Neuronal stem cell (in vitro differentiated cells): ENCODE data around the gene PTGES.
A peak's percentile ranks its signal among the peaks of the same experiment; 100 is the strongest.

ENCODE experiments used
- DNase-seq: peaks from one replicate; pipeline ENCODE4 v3.0.0-alpha.2; 2013; ENCODE audit warnings: low spot score
- H2AFZ ChIP-seq: one replicate; pipeline ENCODE4 v1.6.1; 2013; ENCODE audit warnings: mild to moderate bottlenecking, low read length, inconsistent platforms
- H2AK5ac ChIP-seq: 2 replicates; pipeline ENCODE4 v1.6.1; 2013; ENCODE audit warnings: low read depth, mild to moderate bottlenecking, inconsistent platforms, low read length, moderate library complexity, mixed read lengths
- H2BK120ac ChIP-seq: 2 replicates; pipeline ENCODE4 v1.6.1; 2013; ENCODE audit warnings: low read depth, mild to moderate bottlenecking, inconsistent platforms, low read length, moderate library complexity, mixed read lengths
- H2BK12ac ChIP-seq: one replicate; pipeline ENCODE4 v1.6.1; 2013; ENCODE audit warnings: low read length, inconsistent platforms
- H2BK15ac ChIP-seq: 2 replicates; pipeline ENCODE4 v1.6.1; 2013; ENCODE audit warnings: mild to moderate bottlenecking, low read length, inconsistent platforms, mixed read lengths
- H2BK5ac ChIP-seq: one replicate; pipeline ENCODE4 v1.6.1; 2013; ENCODE audit warnings: inconsistent platforms, mild to moderate bottlenecking, low read length, moderate library complexity
- H3K14ac ChIP-seq: one replicate; pipeline ENCODE4 v1.6.1; 2013; ENCODE audit warnings: low read length, inconsistent platforms
- H3K18ac ChIP-seq: 2 replicates; pipeline ENCODE4 v1.6.1; 2013; ENCODE audit warnings: low read length, inconsistent platforms
- H3K23ac ChIP-seq: 2 replicates; pipeline ENCODE4 v1.6.1; 2013; ENCODE audit warnings: low read depth, mild to moderate bottlenecking, mixed read lengths, low read length, inconsistent platforms; ENCODE audit not compliant: poor library complexity
- H3K27ac ChIP-seq: replicated peaks from 3 replicates; pipeline ENCODE4 v1.5.1; 2013; ENCODE audit warnings: low read length, inconsistent platforms
- H3K27me3 ChIP-seq, 3 experiments: 2 replicates each; pipeline ENCODE4 v1.6.1; 2013; ENCODE audit warnings: low read length in 3 of 3, mild to moderate bottlenecking in 2 of 3, inconsistent platforms in 1 of 3, low read depth in 1 of 3, mixed read lengths in 1 of 3, moderate library complexity in 1 of 3; ENCODE audit not compliant: control insufficient read depth in 3 of 3, insufficient read depth in 3 of 3
- H3K36me3 ChIP-seq, 2 donors: replicated peaks in 1 of 2; 2 replicates each; pipeline ENCODE4 v1.6.1; 2013; ENCODE audit warnings: low read length in 2 of 2; ENCODE audit not compliant: control insufficient read depth in 2 of 2, insufficient read depth in 2 of 2
- H3K4ac ChIP-seq: 2 replicates; pipeline ENCODE4 v1.6.1; 2013; ENCODE audit warnings: inconsistent platforms, mild to moderate bottlenecking, low read length, moderate library complexity
- H3K4me1 ChIP-seq, 2 donors: 1 replicate in 1 of 2; 2 replicates in 1 of 2; pipeline ENCODE4 v1.6.1; 2013; ENCODE audit warnings: low read length in 2 of 2, low read depth in 1 of 2; ENCODE audit not compliant: control insufficient read depth in 2 of 2, insufficient read depth in 1 of 2
- H3K4me2 ChIP-seq: one replicate; pipeline ENCODE4 v1.6.1; 2013; ENCODE audit warnings: mild to moderate bottlenecking, low read length, inconsistent platforms; ENCODE audit not compliant: insufficient read depth, poor library complexity, severe bottlenecking
- H3K4me3 ChIP-seq, 2 donors: 2 replicates each; pipeline ENCODE4 v1.5.1; 2013; ENCODE audit warnings: low read length in 2 of 2, mild to moderate bottlenecking in 2 of 2, inconsistent platforms in 1 of 2, moderate library complexity in 1 of 2
- H3K79me1 ChIP-seq: one replicate; pipeline ENCODE4 v1.6.1; 2013; ENCODE audit warnings: low read depth, mild to moderate bottlenecking, inconsistent platforms, low read length, moderate library complexity
- H3K9ac ChIP-seq: one replicate; pipeline ENCODE4 v1.6.1; 2013; ENCODE audit warnings: mild to moderate bottlenecking, low read depth, low read length, inconsistent platforms; ENCODE audit not compliant: poor library complexity
- H3K9me3 ChIP-seq, 2 donors: replicated peaks in 1 of 2; 2 replicates each; pipeline versions ENCODE3 to v1.6.1; 2013; ENCODE audit warnings: low read length in 2 of 2, mild to moderate bottlenecking in 2 of 2, inconsistent platforms in 1 of 2, low read depth in 1 of 2, mixed read lengths in 1 of 2, moderate library complexity in 1 of 2; ENCODE audit not compliant: control insufficient read depth in 2 of 2, insufficient read depth in 1 of 2
- H4K8ac ChIP-seq: one replicate; pipeline ENCODE4 v1.6.1; 2013; ENCODE audit warnings: low read depth, mild to moderate bottlenecking, inconsistent platforms, low read length, moderate library complexity
- H4K91ac ChIP-seq: one replicate; pipeline ENCODE4 v1.6.1; 2013; ENCODE audit warnings: low read length, low read depth, mild to moderate bottlenecking, inconsistent platforms; ENCODE audit not compliant: poor library complexity
- WGBS, 2 donors: extraction: QIAGEN DNeasy Blood & Tissue Kit; methylation state at CpG; one replicate each; pipeline ENCODE4 v1.1.7; 2013; ENCODE audit warnings: missing lambda C conversion rate in 2 of 2, mixed read lengths in 1 of 2; ENCODE audit not compliant: insufficient read length in 2 of 2, insufficient replicate concordance in 1 of 2; ENCODE audit errors: extremely low coverage in 2 of 2; 5-methylcytosine and 5-hydroxymethylcytosine counted together

Gene PTGES

DNA sequence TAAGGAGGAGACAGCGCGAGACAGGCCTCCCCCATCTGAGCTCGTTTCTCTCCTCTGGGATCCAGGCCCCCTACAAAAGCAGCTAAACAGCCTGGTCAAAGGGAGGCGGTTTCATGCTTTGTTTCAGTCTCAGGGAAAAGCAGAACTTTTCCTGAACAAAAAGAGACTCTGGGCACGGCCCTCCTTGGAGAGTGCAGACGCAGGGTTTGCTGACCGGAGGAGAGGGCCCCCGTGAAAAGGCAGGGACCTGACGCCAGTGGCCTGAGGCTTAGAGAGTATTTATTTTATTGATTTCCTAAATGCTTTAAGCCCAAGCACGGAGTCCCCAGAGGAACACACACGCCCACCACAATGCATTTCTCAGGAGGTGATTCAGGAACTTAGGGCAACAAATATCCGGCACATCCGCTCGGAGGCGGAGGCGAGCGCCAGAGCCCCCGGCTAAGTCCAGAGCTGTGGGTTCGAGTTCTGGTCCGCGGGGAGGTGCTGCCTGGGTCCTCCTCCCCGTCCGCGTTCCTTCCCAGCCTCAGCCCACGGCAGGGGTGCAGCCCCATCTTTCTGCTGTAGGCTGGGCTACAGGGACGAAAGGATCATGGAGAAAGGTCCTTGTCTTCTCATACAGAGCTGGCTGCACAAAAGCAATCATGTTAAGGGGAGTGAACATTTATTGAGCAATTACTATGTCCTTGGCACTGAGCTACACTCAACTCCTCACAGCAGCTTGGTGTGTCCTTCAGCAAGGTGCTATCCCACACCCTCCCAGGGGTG lies 40.0 kb downstream of the PTGES start:
- no peak overlapping the region for H3K4me3 ChIP-seq
- H3K4me1 ChIP-seq, result peaks cover 16 to 30% of the 10 kb centered on the region in 2 donors
- H3K14ac ChIP-seq, result peak overlapping the region; percentile 72
- H2BK12ac ChIP-seq, result peak overlapping the region; percentile 97
- peak; percentile 42 for DNase-seq
- H4K8ac ChIP-seq, result peak overlapping the region; percentile 53
- no peak overlapping the region for H2BK5ac ChIP-seq
- WGBS, 2 donors, result no CpG with 5 or more reads among the region's 26 CpGs
- H3K27me3 ChIP-seq, result peaks cover 0 to 24% (median 0%) of the 10 kb centered on the region in 3 experiments
- no peak overlapping the region for H3K23ac ChIP-seq
- H3K18ac ChIP-seq, result peak overlapping the region; percentile 92
- no peaks in the 10 kb centered on the region for H3K79me1 ChIP-seq
- H3K9me3 ChIP-seq, result no peaks in the 10 kb centered on the region
- no peak overlapping the region for H3K4ac ChIP-seq
- H3K36me3 ChIP-seq, result no peaks in the 10 kb centered on the region
- peak overlapping the region; percentile 99 for H2AK5ac ChIP-seq
- peak overlapping the region; percentile 87 for H3K27ac ChIP-seq
- no peak overlapping the region for H3K4me2 ChIP-seq
- H2BK15ac ChIP-seq, result no peak overlapping the region
- H2AFZ ChIP-seq, result peak overlapping the region; percentile 80
- H3K9ac ChIP-seq, result no peak overlapping the region
- H2BK120ac ChIP-seq, result no peak overlapping the region
- no peak overlapping the region for H4K91ac ChIP-seq

DNA sequence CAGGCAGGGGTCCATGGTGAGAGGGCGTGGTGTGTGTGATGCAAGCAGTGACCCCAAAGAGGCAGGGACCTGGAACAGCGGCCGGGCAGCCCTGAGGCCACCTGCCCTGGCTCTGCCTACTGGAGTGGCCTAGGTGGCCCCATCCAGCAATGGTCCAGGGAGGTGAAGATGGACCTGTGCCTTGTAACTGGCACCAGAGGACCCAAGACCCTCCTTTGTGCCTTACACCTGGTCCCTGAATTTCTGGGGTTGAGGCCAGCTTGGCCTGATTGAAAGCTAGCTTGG lies 42.7 kb downstream of the PTGES start:
- WGBS, 2 donors, result no CpG with 5 or more reads among the region's 3 CpGs
- no peak overlapping the region for H3K27ac ChIP-seq
- H3K18ac ChIP-seq, result peak overlapping the region; percentile 78
- H3K4me2 ChIP-seq, result no peak overlapping the region
- no peak overlapping the region for H2AFZ ChIP-seq
- peak overlapping the region; percentile 97 for H4K8ac ChIP-seq
- peak overlapping the region; percentile 95 for H2BK120ac ChIP-seq
- peak overlapping the region; percentile 63 for H3K9ac ChIP-seq
- H2AK5ac ChIP-seq, result peak overlapping the region; percentile 99
- H3K4me1 ChIP-seq, result peaks cover 16 to 30% of the 10 kb centered on the region in 2 donors
- no peak overlapping the region for H4K91ac ChIP-seq
- DNase-seq, result no peak
- H3K79me1 ChIP-seq, result no peaks in the 10 kb centered on the region
- no peak overlapping the region for H3K4ac ChIP-seq
- H2BK12ac ChIP-seq, result no peak overlapping the region
- H3K9me3 ChIP-seq, result no peaks in the 10 kb centered on the region
- no peak overlapping the region for H2BK5ac ChIP-seq
- no peaks in the 10 kb centered on the region for H3K36me3 ChIP-seq
- H2BK15ac ChIP-seq, result peak overlapping the region; percentile 99
- peak overlapping the region; percentile 95 for H3K14ac ChIP-seq
- no peak overlapping the region for H3K23ac ChIP-seq
- no peak overlapping the region for H3K4me3 ChIP-seq
- H3K27me3 ChIP-seq, result peaks cover 0 to 24% (median 0%) of the 10 kb centered on the region in 3 experiments

DNA sequence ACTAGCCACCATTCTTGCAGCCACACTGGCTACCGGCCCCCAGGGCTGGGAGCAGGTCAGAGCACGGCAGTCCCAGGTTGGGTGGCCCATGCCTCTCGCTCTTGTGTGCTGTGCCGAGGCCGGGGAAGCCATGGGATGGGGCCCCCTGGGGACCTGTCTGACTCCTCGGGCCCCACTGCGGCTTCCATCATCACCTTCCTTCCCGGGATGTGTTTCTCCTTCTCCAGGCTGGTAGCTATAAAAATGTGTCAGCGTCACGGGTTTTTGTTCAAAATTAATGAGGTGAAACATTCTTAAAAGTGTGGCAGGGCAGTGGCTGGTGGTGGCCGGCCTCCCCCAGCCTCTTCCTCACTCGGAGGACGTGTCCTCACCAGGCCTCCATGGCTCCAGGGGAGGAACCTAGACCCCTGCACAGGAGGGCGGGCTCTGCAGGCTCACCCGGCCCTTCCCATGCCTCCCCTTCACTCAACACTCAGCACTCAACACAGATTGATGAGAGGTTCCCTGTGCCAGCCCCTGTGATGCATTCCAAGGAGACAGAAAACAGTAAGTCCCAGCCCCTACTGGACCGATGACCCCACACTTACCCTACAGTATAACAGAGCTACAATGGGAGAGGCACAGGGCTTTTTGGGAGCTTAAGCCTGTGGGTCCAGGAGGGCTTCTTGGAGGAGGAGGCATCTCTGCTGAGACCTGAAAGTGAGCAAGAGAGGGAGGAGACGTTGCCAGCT lies 43.2 kb downstream of the PTGES start:
- Histone ChIP-seq H2BK120ac (peak overlapping the region; percentile 95), H2BK5ac (peak overlapping the region; percentile 62), H3K4me1 (peaks cover 16 to 30% of the 10 kb centered on the region in 2 donors), H3K27ac (no peak overlapping the region), H3K18ac (peak overlapping the region; percentile 96), H3K4me3 (no peak overlapping the region), H2AK5ac (peak overlapping the region; percentile 99), H2BK15ac (peak overlapping the region; percentile 99), H3K4ac (no peak overlapping the region), H2AFZ (no peak overlapping the region), H4K91ac (no peak overlapping the region), H3K36me3 (no peaks in the 10 kb centered on the region), H3K9ac (peak overlapping the region; percentile 80), H3K14ac (peak overlapping the region; percentile 95), H3K4me2 (no peak overlapping the region), H3K27me3 (peaks cover 0 to 24% (median 0%) of the 10 kb centered on the region in 3 experiments), H4K8ac (peak overlapping the region; percentile 97), H2BK12ac (peak overlapping the region; percentile 54), H3K79me1 (no peaks in the 10 kb centered on the region), H3K23ac (peak overlapping the region; percentile 29), H3K9me3 (no peaks in the 10 kb centered on the region)
- WGBS, 2 donors, result no CpG with 5 or more reads among the region's 17 CpGs
- DNase-seq, result no peak

DNA sequence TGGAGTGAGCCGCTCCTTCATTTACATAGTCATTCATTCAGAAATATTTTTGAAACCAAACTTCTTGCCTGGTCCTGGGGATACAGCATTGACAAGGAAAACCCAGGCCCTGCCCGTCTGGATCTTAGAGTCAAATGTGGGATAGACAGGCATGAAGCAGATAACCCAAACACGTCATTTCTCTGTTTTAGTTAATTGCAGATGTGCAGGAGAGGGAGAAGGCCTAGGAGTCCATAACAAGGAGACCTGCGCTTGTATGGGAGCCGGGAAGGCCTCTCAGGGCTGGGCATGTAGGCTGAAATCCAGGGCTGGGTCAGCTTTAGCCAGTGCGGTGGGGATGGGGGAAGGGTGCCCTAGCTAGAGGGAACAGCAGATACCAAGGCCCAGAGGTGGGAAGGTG lies 44.0 kb downstream of the PTGES start:
- Histone ChIP-seq H3K4me1 (peaks cover 16 to 30% of the 10 kb centered on the region in 2 donors), H2BK5ac (peak overlapping the region; percentile 62), H3K14ac (peak overlapping the region; percentile 67), H2BK12ac (no peak overlapping the region), H3K23ac (peak overlapping the region; percentile 29), H3K9me3 (no peaks in the 10 kb centered on the region), H2AK5ac (peak overlapping the region; percentile 99), H4K8ac (peak overlapping the region; percentile 32), H3K9ac (peak overlapping the region; percentile 63), H3K79me1 (no peaks in the 10 kb centered on the region), H3K4me2 (no peak overlapping the region), H3K4ac (no peak overlapping the region), H3K4me3 (no peak overlapping the region), H3K18ac (peak overlapping the region; percentile 96), H2BK120ac (peak overlapping the region; percentile 95), H3K27me3 (peaks cover 0 to 31% (median 0%) of the 10 kb centered on the region in 3 experiments), H2BK15ac (peak overlapping the region; percentile 99), H4K91ac (no peak overlapping the region), H3K27ac (peak overlapping the region; percentile 7), H2AFZ (peak overlapping the region; percentile 45), H3K36me3 (no peaks in the 10 kb centered on the region)
- no CpG with 5 or more reads among the region's 6 CpGs for WGBS, 2 donors
- DNase-seq, result no peak
